K562 (cell line): ENCODE measurements around the gene CUX1. TPM values are rescaled to one million over a fixed set of nuclear protein-coding genes. Genes with fewer than 3 reads are reported as not detected.

Source experiments
- ATAC-seq: fragments of 200-7000 bp; cut with Tn5 transposase; 3 replicates; pipeline ENCODE4 v1.9.1; 2020; ENCODE audit warnings: moderate library complexity
- BruUV-seq: library from RNA; stranded (reverse); fragments of 400-500 nt; replicated peaks from 2 replicates; lab custom pipeline; 2021; lab: Mats Ljungman, UMichigan
- CTCF ChIA-PET: fragments of 300-600 bp; formaldehyde crosslinking; extraction: SDS; loops from one replicate; lab custom pipeline; 2021; ENCODE audit warnings: low intra/inter-chr PET ratio; lab: Yijun Ruan, JAX
- POLR2A ChIA-PET: fragments of 300-600, 350-650 bp; sonication (Branson Sonifier 250); formaldehyde crosslinking; extraction: SDS; loops from one replicate; lab custom pipeline; 2021; ENCODE audit warnings: antibody characterized with exemption, inconsistent platforms; lab: Yijun Ruan, JAX
- DNase-seq, 4 experiments: peaks; one replicate each; pipeline versions ENCODE4 v3.0.0 to v3.0.0-alpha.2; 2011 to 2018; ENCODE audit warnings: low spot score in 3 of 4, mixed read lengths in 3 of 4; ENCODE audit errors: extremely low read depth in 1 of 4
- FAIRE-seq: peaks from 2 replicates; lab custom pipeline; 2011; peaks lifted over from hg19 to GRCh38; lab: Jason Lieb, UNC
- H2AFZ ChIP-seq: 2 replicates; pipeline ENCODE4 v1.6.0; 2011; ENCODE audit warnings: low read depth, low read length, control low read depth, inconsistent platforms
- H3K27ac ChIP-seq: fragments of 200-600 bp; 3 replicates; pipeline ENCODE4 v1.8.0; 2011; ENCODE audit warnings: low read depth, mild to moderate bottlenecking, control low read depth, inconsistent platforms, low read length, moderate library complexity, mixed read lengths; ENCODE audit errors: extremely low read depth
- H3K27me3 ChIP-seq, 2 experiments: fragments of 300-600 bp in 1 of 2; 2 replicates in 1 of 2; 3 replicates in 1 of 2; pipeline versions ENCODE4 v1.6.0 to v1.8.0; 2011; ENCODE audit warnings: inconsistent platforms in 2 of 2, low read length in 2 of 2, mild to moderate bottlenecking in 1 of 2, mixed read lengths in 1 of 2, moderate library complexity in 1 of 2; ENCODE audit not compliant: control insufficient read depth in 2 of 2, insufficient read depth in 2 of 2
- H3K36me3 ChIP-seq: fragments of 300-600 bp; 3 replicates; pipeline ENCODE4 v1.8.0; 2011; ENCODE audit warnings: mild to moderate bottlenecking, low read length, inconsistent platforms; ENCODE audit not compliant: control insufficient read depth, insufficient read depth
- H3K4me1 ChIP-seq, 2 experiments: fragments of 200-600 bp in 1 of 2; replicated peaks in 1 of 2; 2 replicates in 1 of 2; 3 replicates in 1 of 2; pipeline versions ENCODE4 v1.5.1 to v1.8.0; 2011; ENCODE audit warnings: inconsistent platforms in 2 of 2, low read length in 2 of 2, mild to moderate bottlenecking in 1 of 2, mixed read lengths in 1 of 2, moderate library complexity in 1 of 2; ENCODE audit not compliant: control insufficient read depth in 2 of 2, insufficient read depth in 2 of 2
- H3K4me2 ChIP-seq: 2 replicates; pipeline ENCODE4 v1.6.1; 2011; ENCODE audit warnings: low read length, control low read depth, inconsistent platforms, mixed read lengths; ENCODE audit not compliant: insufficient read depth
- H3K4me3 ChIP-seq: fragments of 200-600 bp; sonication (generic), shearing (Covaris generic); 2 replicates; pipeline ENCODE4 v1.5.1; 2016; ENCODE audit warnings: control low read depth, inconsistent platforms
- H3K79me2 ChIP-seq: fragments of 200-600 bp; 3 replicates; pipeline ENCODE4 v1.8.0; 2011; ENCODE audit warnings: low read length, inconsistent platforms; ENCODE audit not compliant: control insufficient read depth, insufficient read depth
- H3K9ac ChIP-seq, 2 experiments: 2 replicates each; pipeline versions ENCODE4 v1.6.0 to v1.6.1; 2011; ENCODE audit warnings: low read depth in 2 of 2, low read length in 2 of 2, control low read depth in 1 of 2, inconsistent platforms in 1 of 2, mild to moderate bottlenecking in 1 of 2, mixed read lengths in 1 of 2; ENCODE audit not compliant: insufficient read depth in 1 of 2
- H3K9me1 ChIP-seq: one replicate; pipeline ENCODE4 v1.6.0; 2011; ENCODE audit warnings: inconsistent platforms, mild to moderate bottlenecking, low read length, moderate library complexity; ENCODE audit not compliant: control insufficient read depth, insufficient read depth
- H3K9me3 ChIP-seq: replicated peaks from 2 replicates; pipeline ENCODE4 v1.5.1; 2011; ENCODE audit warnings: low read depth, low read length, inconsistent platforms; ENCODE audit not compliant: control insufficient read depth, insufficient read depth
- H4K20me1 ChIP-seq: replicated peaks from 2 replicates; pipeline ENCODE4 v1.6.1; 2011; ENCODE audit warnings: low read length, inconsistent platforms, mixed read lengths; ENCODE audit not compliant: control insufficient read depth, insufficient read depth
- ARID2 ChIP-seq: fragments of 450-650 bp; IDR thresholded peaks from 2 replicates; pipeline ENCODE4 v1.6.1; 2017; ENCODE audit warnings: antibody characterized with exemption, mild to moderate bottlenecking
- BCOR ChIP-seq: fragments of 450-650 bp; IDR thresholded peaks from 2 replicates; pipeline ENCODE4 v1.6.1; 2016
- EGR1 ChIP-seq: fragments of 450-650 bp; conservative IDR thresholded peaks from 2 replicates; pipeline ENCODE4 v1.6.1; 2017; ENCODE audit warnings: mild to moderate bottlenecking
- ELF1 ChIP-seq: fragments of 200-800 bp; sonication (Bioruptor generic); IDR thresholded peaks from 2 replicates; pipeline ENCODE4 v1.6.1; 2016; ENCODE audit warnings: missing genetic modification characterization, missing compliant biosample characterization
- EZH2 ChIP-seq: IDR thresholded peaks from 2 replicates; pipeline ENCODE4 v1.6.1; 2012; ENCODE audit warnings: low read depth, mild to moderate bottlenecking, inconsistent platforms, low read length, borderline replicate concordance
- KDM5B ChIP-seq: fragments of 200-600 bp; sonication (generic); IDR thresholded peaks from 2 replicates; pipeline ENCODE4 v1.6.1; 2012; ENCODE audit warnings: low read depth, mild to moderate bottlenecking, moderate library complexity, low read length, control low read depth, inconsistent platforms; ENCODE audit not compliant: insufficient replicate concordance
- MECOM ChIP-seq: fragments of 250-450 bp; sonication (Bioruptor Pico); IDR thresholded peaks from 2 replicates; pipeline ENCODE4 v1.8.0; 2022; ENCODE audit warnings: inconsistent platforms
- SOX6 ChIP-seq: fragments of 450-650 bp; IDR thresholded peaks from 2 replicates; pipeline ENCODE4 v1.6.1; 2014; ENCODE audit warnings: mild to moderate bottlenecking
- SUPT5H ChIP-seq: fragments of 450-650 bp; IDR thresholded peaks from 2 replicates; pipeline ENCODE4 v1.6.1; 2016
- ZBED1 ChIP-seq: IDR thresholded peaks from 2 replicates; pipeline ENCODE4 v1.6.1; 2014
- ZC3H11A ChIP-seq: IDR thresholded peaks from 2 replicates; pipeline ENCODE4 v1.6.1; 2012; ENCODE audit warnings: low read depth, low read length, improper control_type of control experiment
- ZNF318 ChIP-seq, 2 experiments: fragments of 450-650 bp; IDR thresholded peaks; 2 replicates each; pipeline ENCODE4 v1.6.1; 2016; ENCODE audit warnings: mild to moderate bottlenecking in 2 of 2, borderline replicate concordance in 1 of 2, low read depth in 1 of 2, moderate library complexity in 1 of 2
- ZNF644 ChIP-seq: fragments of 200-800 bp; sonication (Bioruptor generic); IDR thresholded peaks from 2 replicates; pipeline ENCODE4 v1.6.1; 2016; ENCODE audit warnings: low read depth, missing genetic modification characterization, missing compliant biosample characterization
- WGBS: fragments of 100-300 bp; shearing (Covaris generic); methylation state at CpG from one replicate; pipeline ENCODE4 v1.1.6; 2016; ENCODE audit warnings: low coverage, mixed read lengths; ENCODE audit not compliant: insufficient coverage; ENCODE audit errors: missing lambda C conversion rate; 5-methylcytosine and 5-hydroxymethylcytosine counted together
- in situ Hi-C: fragments of 300-500 bp; cut with MboI; formaldehyde crosslinking; loops from 4 replicates; pipeline ENCODE4 v1.15.0; 2018; ENCODE audit warnings: inconsistent platforms, mixed read lengths
- intact Hi-C: fragments of 100-400 bp; cut with micrococcal nuclease; formaldehyde crosslinking; loops from 2 replicates; pipeline ENCODE4 v1.14.2; 2022
- polyA plus RNA-seq, 8 experiments: library from polyadenylated mRNA; depleted of rRNA in 4 of 8; stranded (reverse) in 5 of 8; unstranded in 3 of 8; fragments of >200 nt; fragmentation: Nextera tagmentation in 2 of 8; fragmentation: Illumina TruSeq in 1 of 8; extraction: Ambion mirVana in 2 of 8; extraction: Trizol in 1 of 8; gene quantifications; 2 replicates each; pipeline versions ENCODE4 v1.2.1 to v1.2.3, GENCODE V29; 2011 to 2014; ENCODE audit warnings: inconsistent platforms in 1 of 8, missing spikeins in 1 of 8
- total RNA-seq, 7 experiments: library from RNA; depleted of rRNA in 6 of 7; stranded (reverse); fragments of >200 nt in 6 of 7; fragmentation: Illumina TruSeq in 2 of 7; extraction: Trizol in 2 of 7; gene quantifications; 2 replicates each; pipeline versions ENCODE4 v1.2.1 to v1.2.3, GENCODE V29; 2011 to 2021; ENCODE audit warnings: low replicate concordance in 1 of 7

Gene CUX1
- total and polyA plus RNA-seq, 9 of the 15 experiments (the other 6 are each of a cell fraction or from before 2014, with no cell fraction given) = 3.6 to 55.3 (median 25.2) TPM

GRCh38 chr7:102101926-102102325 is 284.5 kb downstream of the CUX1 start:
- intact Hi-C loops = no loop called here
- no peaks in the 10 kb centered on the region for H3K27me3 ChIP-seq
- BruUV-seq = no TSS peak
- in situ Hi-C loops = no loop called here
- H3K9ac ChIP-seq = peak overlapping the region in 1 of 2 experiments; percentile 8; a peak in 1 of 4 replicates
- no peak for ATAC-seq
- H3K4me3 ChIP-seq = no peak overlapping the region
- no peak for FAIRE-seq
- ChIA-PET CTCF (no interaction called here), POLR2A (no interaction called here)
- H3K79me2 ChIP-seq = no peaks in the 10 kb centered on the region
- H3K27ac ChIP-seq = no peak overlapping the region
- no peaks in the 10 kb centered on the region for H4K20me1 ChIP-seq
- H3K4me2 ChIP-seq = no peak overlapping the region
- peaks cover 2% of the 10 kb centered on the region for H3K9me1 ChIP-seq
- H3K36me3 ChIP-seq = peaks cover 64% of the 10 kb centered on the region
- no peak for DNase-seq
- H2AFZ ChIP-seq = no peak overlapping the region
- H3K9me3 ChIP-seq = no peaks in the 10 kb centered on the region
- 96% methylated on average over 11 of the region's 11 CpGs for WGBS
- peaks cover 0 to 3% of the 10 kb centered on the region in 2 experiments; a peak in 1 of 5 replicates for H3K4me1 ChIP-seq
- TF ChIP-seq ARID2 (no peak), EZH2 (no peak), EGR1 (no peak), ZC3H11A (no peak), ELF1 (tag) (no peak), ZNF318 (IDR thresholded peaks at IDR 0.05; ENCODE audit: borderline replicate concordance in 1 of 2, low read depth in 1 of 2) (no peak), ZBED1 (no peak), SUPT5H (no peak), KDM5B (no peak), MECOM (CRISPR knock-in tag) (no peak), ZNF644 (tag) (no peak), BCOR (no peak), SOX6 (no peak)
